Putamen (tissue), 1 donor: ENCODE measurements around the gene FKBP5.
"Not testable (repeated sequence)": the region's sequence is repeated elsewhere in the genome, so short reads cannot be mapped to it uniquely, and the experiment has no call there.

ENCODE experiments used
- DNase-seq: peaks from one replicate; pipeline ENCODE4 v3.0.0-alpha.2; 2016; ENCODE audit warnings: low spot score

The FKBP5 gene

DNA sequence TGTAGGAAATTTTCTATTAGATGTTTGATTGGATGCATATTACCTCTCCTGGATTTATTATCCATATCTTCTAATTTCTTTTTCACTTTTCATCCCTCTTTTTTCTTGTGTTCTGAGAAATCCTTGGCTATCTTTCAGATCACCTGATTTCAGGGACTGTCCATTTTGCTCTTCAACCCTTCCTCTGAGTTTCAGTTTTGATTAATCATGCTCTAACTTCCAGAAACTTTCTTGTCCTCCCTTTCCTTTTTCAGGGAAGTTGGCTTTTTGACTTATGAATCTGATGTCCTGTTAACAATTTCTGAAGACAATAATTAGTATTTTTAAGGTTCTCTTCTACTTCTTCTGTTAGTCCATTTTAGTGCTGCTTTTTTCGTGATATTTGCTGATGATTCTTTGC lies 79.1 kb downstream of the FKBP5 start:
- no peak for DNase-seq

DNA sequence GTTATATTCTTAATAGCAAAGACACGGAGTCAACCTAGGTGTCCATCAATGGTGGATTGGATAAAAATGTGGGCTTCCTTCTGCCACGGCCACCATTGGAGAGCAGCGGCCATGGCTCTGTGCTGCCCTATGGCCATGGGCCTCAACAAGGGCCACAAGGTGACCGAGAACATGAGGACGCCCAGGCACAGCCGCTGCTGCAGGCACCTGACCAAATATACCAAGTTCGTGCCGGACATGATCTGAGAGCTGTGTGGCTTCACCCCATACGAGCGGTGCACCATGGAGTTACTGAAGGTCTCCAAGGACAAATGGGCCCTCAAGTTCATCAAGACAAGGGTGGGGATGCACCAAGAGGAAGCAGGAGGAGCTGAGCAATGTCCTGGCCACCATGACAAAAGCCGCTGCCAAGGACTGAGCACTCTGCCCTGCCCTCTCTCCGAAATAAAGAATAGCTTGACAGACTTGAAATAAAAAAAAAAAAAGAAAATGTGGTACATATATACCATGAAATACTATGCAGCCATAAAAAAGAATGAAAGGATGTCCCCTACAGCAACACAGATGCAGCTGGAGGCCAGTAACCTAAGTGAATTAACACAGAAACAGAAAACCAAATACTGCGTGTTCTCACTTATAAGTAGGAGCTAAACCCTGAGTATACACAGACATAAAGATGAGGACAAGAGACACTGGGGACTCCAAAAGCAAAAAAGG lies 81.0 kb downstream of the FKBP5 start:
- no peak for DNase-seq

DNA sequence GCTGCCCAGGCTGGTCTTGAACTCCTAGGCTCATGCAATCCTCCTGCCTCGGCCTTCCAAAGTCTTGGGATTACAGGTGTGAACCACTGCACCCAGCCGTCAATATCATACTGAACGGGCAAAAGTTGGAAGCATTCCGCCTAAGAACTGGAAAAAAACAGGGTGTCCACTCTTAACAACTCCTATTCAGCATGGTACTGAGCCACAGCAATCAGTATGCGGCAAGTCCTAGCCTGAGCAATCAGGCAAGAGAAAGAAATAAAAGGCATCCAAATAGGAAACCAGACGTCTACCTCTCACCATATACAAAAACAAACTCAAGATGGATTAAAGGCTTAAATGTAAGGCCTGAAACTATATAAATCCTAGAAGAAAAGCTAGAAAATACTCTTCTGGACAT lies 83.1 kb downstream of the FKBP5 start:
- no peak for DNase-seq

DNA sequence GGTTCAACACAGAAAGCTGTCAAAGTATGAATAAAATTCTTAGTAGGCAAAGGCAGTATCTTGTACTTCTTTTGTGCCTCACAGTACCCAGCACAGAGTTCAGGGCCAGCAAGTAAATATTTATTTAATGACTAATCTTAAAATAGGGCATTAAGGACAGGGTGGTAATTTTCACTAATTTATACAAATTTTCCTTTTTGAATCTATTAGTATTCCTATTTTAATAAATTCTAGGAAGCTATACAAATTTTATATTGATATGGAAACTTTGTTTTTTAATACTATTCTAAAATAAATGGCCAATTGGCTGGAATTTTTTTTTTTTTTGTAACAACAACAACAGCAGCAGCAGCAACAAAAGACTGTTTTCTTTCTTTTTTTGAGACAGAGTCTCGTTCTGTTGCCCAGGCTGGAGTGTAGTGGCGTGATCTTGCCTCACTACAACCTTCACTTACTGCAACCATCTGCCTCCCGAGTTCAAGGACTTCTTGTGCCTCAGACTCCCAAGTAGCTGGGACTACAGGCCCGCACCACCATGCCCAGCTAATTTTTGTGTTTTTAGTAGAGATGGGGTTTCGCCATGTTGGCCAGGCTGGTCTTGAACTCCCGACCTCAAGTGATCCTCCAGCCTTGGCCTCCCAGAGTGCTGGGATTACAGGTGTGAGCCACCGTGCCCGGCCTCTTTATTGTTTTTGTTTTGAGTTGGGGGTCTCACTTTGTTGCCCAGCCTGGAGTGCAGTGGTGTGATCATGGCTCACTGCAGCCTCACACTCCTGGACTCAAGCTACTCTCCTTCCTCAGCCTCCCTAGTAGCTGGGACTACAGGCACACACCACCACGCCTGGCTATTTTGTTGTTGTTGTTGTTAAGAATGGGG lies 85.2 kb downstream of the FKBP5 start:
- DNase-seq = no peak

DNA sequence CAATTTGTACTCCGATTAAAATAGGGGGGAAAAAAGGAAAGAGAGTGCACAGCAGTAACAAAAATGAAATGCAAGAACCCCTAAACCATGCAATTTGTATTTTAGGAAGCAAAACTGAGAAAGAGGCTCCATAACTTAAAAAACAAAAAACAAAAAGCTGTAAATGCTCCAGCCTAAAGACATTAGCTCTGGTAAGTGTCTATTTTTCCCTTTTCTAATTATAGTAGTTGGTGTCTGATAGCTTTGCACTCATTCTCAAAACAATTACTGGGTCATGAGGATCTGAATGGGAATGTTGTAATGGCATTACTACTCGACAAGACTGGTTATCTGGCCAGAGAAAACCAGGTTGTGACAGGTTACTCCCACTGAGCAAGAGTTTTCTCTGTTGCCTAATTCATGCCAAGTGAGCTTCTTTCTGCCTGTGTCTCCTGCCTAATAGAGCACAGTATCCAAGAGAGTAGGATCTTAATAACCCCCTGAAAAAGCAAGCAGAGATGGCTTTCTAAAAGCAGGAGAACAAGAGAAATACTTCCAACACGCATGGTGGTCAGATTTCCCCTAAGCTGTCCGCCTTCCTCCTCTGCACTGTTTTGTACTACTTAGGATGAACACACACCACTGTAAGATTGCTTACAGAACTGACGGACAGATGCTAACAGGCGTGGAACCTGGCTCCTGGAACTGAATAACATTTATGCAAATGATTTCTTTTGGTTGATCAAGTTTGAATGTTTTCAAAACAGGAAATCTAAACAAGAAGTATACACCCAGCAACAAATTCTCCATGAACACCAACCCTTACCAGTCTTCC lies 86.4 kb downstream of the FKBP5 start:
- DNase-seq = no peak

DNA sequence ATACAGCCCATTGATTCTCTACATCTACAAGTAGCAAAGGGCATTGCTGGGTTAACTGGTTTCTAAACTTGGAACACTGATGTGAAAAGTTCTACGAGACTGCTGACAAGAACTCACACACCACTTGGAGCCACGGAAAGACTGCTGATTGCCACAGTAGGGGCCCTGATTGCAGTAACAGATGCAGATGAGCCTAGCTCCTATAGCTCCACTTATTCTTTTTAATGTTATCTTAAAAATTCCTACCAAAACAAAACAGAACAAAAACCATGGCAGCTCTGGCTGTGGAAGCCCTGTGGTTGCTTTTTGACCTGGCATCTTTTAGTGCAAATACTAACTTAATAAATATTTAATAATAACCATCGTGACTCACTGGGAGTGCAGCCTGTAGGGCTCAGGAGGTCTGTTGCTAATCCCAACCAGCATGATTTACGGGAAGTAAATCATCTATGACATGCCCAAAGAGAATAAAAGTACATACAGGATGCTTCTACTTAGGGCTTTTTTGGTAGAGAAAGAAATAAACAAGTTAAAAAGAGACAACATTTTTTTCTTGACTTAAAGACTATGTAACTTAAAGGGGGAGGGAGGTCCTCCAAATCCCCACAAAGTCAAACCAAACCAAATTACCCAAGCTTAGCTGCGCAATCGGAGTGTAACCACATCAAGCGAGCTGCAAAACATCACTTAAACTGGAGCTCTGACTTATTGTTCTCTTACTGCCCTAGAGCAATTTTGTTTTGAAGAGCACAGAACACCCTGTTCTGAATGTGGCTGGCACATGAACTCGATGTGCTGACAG lies 87.2 kb downstream of the FKBP5 start:
- DNase-seq = peak; percentile 55

DNA sequence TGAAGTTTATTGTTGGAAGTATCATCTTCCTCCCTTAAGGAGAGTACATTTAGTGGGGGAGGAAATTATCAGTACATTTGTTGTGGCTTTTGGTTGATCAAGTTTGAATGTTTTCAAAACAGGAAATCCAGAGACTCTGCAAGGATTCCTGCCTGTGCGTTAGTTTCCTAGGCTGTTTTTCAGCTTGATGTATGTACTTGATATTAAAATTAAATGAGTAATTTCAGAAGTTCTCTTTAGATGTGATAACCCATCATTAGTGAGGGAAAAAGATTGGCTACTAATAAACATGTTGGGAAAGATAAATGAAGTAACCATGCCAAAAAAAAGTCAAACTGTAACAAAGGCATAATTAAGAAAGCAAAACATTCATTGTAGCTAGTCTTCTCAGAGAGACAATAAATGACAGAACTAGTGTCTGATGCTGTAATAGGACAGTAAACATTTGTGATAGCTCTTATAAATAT lies 88.0 kb downstream of the FKBP5 start:
- DNase-seq = no peak

DNA sequence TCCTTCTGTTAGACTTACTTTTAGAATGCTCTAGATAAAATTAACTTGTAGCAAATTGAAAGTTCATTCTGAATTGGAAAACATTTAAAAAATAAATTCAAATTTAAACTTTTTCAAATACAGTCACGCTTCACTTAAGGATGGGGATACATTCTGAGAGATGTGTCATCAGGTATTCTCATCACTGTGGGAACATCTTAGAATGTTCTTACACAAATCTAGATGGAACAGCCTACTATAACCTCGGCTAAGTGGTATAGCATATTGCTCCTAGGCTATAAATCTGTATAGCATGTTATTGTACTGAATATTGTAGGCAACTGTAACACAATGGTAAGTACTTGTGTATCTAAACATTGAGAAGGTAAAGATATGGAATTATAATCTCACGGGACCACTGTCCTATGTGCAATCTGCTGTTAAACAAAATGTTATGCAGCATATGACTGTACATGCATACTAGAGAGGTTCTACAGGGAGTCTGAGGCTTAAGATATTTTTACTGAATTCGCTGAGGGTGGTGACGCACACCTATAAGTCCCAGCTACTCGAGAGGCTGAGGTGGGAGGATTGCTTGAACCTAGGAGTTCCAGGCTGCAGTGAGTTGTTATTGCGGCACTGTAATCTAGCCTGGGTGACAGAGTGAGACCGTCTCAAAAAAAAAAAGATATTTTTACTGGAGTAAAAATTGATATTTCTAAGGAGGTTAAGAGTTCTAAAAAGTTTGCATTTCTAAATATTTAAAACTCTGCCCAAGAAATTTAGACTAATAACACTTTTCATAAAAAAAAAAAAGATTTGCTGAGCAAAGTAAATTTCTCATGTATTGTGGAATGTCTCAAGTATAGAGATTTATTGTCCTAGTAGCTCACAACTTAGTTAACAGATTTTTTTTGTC lies 88.7 kb downstream of the FKBP5 start:
- DNase-seq = no peak

DNA sequence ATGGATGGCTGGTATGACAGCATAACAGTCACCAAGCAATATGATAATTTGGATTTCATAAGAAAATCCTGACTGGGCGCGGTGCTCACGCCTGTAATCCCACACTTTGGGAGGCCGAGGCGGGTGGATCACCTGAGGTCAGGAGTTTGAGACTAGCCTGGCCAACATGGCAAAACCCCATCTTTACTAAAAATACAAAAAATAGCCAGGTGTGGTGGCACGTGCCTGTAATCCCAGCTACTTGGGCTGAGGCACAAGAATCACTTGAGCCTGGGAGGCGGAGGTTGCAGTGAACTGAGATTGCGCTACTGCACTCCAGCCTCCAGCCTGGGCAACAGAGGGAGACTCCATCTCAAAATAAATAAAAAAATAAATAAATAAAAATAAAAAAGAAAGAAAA lies 90.1 kb downstream of the FKBP5 start:
- DNase-seq = not testable (repeated sequence)

DNA sequence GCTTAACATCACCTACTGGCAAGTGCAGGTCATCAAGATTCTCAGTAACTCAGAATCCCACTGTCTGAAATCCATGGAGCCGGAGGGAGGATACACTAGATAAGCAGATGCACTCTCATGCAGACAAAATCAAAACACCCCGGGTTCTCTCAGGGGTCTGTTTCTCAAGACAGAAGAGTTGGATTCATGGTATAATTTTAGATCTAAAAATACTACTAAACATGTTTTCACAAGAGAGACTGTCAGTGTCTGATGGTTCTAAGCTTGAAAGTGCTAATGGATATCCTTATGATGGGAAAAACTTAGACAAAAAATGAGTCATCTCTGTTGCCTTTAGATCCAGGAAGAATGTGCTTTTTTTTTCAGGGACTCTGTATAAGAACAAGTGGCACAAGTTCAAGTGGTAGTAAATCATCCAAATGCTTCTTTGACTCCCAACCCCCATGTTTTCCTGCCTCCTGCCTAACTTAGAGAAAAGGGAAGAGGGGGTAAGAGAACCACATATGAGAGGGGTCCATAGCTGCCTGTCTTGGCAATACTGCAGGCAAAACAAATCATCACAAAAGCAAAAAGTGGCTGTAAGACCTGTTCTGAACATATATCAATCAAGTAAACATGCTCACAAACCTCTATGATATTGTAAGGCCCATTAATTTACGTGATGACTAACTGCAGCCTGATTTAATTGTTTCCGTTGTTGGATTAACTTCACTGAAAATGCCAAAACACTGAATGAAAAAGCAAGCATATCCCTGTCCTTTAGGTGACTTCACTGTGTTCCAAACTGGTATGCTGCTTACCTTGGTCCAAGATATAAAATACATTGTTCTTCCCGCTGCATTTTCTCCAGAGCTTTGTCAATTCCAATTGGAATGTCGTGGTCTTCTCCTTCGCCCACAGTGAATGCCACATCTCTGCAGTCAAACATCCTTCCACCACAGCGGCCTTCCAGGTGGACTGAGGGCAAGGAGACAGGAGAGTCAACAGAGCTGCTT lies 92.0 kb downstream of the FKBP5 start:
- no peak for DNase-seq

DNA sequence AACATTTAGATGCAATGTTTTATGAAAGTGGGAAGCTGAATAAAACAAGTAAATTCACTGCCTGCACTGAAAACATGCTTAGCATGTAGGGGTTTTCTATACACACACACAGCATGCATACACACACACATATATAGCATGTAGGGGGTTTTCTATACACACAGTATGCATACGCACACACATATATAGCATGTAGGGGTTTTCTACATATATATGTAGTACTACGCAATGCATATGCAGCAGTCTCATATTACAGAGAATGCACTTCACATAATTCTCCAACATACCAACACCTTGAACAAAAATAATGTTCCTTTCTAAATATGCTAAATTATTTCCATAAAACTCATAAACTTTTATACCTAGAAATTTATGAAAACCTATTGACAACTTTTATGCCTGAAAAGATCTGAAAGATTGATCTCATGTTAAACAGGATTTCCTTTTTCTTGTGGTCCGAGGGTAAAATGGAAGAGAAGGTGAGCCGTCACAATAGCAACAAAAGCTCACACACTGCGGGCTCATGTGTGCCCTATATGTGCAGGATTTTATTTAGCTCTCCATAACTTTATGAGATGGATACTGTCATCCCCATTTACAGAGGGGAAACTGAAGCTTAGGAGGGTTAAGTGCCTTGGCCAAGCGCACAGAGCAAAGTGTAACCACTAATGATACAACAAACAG lies 94.1 kb downstream of the FKBP5 start:
- DNase-seq = no peak

DNA sequence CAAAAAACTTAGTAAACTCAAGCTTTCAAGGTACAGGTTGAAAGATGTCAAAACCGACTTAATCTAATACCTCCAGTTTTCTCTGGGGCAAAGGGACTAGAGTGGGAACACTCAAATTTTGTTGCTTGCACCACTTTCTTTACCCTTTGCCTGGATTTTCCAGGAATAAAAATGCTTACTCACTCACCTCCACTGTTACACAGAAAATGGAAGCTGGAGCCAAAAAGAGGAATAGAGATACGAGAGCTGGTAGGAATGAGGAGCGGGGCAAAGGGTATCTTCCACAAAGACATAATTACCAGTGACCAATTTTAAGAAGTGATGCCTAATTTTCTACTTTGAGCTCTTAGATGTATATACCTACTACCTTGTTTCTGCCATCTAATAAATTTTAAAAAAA lies 96.5 kb downstream of the FKBP5 start:
- no peak for DNase-seq

DNA sequence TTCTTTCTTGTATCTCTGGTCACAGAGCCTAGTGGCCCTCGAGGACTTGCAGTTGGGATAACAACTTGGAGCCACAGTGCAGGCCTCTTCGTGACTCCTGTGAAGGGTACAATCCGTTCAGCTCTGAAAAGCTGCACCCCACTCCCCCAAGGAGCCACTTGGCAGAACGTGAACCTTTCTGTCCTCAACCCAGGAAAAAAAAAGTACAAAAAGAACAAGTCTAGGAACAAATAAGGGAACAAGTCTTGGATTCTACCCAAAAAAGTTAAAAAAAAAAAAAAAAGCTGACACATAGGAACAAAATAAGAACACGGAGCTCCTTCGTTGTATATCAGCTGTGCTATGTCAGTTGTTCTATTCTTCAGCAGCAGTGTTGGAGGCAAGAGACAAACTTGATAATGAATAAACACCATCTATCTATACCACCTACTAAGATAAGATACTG lies 98.1 kb downstream of the FKBP5 start:
- DNase-seq = no peak

DNA sequence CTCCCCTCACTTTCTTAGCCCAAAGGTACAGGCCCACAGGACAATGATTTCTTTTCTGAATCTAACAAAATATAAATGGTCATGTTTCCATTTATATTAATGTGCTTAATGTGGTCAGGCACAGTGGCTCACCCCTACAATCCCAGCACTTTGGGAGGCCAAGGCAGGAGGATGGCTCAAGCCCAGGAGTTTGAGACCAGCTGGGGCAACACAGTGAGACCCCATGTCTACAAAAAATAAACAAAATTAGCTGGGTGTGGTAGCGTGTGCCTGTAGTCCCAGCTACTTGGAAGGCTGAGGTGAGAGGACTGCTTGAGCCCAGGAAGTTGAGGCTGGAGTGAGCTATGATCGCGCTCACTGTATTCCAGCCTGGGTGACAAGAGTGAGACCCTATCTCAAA lies 98.8 kb downstream of the FKBP5 start:
- DNase-seq = no peak

DNA sequence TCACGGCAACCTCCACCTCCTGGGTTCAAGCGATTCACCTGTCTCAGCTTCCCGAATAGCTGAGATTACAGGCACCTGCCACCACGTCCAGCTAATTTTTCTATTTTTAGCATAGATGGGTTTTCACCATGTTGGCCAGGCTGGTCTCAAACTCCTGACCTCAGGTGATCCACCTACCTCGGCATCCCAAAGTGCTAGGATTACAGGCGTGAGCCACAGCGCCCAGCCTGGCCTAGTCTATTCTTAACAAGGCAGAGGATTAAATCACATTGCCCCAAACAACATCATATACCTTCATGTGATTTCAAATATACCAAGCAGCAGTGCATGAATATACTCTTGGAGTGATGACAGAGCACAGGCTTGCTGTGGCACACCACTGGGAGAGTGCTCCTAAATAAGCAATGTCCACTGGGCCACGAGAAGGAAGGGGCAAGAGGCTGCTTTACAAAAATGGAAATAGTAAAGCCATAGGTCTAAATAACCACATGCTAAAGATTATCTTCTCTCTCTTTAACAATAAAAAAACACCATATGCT lies 99.4 kb downstream of the FKBP5 start:
- no peak for DNase-seq

DNA sequence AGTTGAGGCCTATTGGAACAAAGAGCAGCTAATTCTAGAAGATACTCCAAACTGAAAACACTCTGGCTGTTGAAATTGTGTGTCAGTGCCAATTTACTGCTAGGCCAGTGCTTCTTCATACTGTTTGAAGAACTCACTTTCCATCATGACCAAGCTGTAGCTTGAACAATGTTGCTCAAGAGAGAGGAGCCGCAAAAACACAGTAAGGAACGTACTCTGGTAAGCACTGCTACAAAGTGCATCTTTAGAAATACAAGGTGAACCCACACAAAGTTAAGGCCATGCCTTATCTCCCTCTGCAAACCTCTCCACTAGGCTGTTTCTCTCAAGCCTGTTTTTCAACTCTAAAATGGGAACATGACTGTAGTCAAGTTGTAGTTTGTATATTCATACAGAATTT lies 101.5 kb downstream of the FKBP5 start:
- DNase-seq = no peak

DNA sequence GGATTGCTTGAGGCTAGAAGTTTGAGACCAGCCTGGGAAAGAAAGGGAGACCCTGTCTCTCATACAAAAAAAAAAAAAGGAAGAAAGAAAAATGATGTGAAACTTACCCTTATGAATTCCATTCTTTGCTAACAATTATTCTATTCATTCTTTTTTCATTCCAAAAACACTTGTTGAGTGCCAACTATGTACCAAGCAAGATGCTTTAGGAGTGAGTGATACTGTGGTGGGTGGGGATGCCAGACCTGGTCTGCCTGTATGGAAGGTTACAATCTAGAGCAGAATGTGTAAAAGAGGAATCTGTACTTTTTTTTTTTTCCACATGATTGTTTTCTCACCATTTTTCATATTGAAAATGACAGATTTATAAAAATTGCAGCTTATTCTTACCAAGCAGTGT lies 102.2 kb downstream of the FKBP5 start:
- no peak for DNase-seq

DNA sequence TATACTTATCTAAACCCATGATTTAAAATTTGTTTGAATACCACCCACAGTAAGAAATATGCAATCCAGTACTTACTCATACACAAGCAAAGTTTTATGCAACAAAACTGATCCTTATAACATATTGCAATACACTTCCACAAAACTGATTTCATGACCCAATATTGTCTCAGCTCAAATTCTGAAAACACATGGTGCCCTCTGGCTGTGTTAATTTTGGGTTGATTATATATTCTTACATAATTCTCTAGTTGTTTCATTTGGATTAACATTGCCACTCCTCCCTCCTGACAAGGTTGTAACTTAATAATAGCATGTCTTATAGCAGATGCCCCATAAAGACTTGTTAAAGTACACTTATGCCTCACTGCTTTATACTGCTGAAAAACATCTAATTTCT lies 103.1 kb downstream of the FKBP5 start:
- no peak for DNase-seq
